CD4-positive, alpha-beta T cell treated with Interleukin-17A for 1 hour (primary cell): Measurements from ENCODE around the gene FAM174B.

Source experiments
- DNase-seq: peaks from one replicate; pipeline ENCODE4 v3.0.0-alpha.2; 2020

FAM174B gene

DNA sequence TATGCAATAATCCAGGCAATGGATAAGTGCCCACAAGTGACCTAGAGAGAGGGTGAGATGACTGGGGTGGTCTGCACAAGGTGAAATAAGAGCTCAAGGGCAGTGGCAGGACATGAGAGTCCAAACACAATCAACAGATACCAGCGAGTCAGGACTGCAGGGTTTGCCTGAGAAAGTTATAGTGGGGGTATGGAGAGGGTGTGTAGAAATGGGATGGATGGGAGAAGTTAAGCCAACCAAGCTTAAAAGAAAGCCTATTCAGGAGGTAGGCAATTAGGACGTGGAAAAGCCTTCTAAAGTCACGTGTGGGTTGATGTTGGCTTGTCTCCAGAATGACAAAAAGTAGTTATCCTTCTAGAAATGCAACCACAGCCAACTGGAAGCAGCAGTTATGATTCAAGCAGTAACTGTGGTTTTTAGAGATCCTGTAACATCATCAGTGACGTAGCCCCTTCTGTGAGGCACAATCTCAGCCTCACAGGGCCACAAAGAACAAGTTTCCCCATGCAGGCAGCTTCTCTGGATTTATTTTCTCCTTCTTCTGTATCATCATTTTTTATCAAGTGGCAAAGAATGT, 56.1 kb downstream of the FAM174B start:
- DNase-seq = no peak

DNA sequence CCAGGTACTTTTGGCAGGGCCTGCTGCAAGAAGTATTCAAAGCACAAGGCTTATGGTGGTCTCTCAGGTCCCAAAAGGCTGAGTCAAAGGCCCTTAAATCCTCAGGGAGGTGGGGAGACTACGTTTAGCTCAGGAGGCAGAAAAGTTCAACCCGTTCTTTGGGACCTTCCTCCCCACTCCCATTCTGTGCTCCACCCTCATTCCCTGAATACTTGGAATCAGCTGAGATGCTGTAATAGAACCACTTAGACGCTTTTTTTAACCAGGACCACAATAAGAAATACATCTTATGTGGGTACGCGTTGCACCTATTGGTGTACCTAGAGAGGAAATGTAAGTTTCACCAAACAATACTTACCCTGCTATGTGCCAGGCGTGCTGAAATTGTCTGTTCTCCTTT, 58.0 kb downstream of the FAM174B start:
- DNase-seq = no peak

DNA sequence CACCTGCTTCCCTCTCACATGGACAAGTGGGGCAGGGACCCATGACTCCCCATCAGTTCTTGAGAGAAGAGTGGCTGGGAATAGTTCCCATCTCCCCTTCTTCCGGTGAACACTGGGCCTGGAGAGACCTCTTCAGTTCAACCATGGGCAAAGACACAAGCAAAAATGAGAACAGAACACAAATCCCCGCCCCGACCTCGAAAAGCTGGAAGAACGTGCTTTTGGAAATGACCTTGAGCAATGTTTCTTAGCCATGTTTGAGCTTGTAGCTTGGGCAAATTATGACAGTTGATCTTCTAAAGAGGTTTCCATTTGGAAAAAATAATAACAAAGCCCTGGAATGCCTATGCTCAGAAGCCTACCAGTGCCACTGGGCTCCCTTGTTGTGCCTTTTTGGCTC, 59.0 kb downstream of the FAM174B start:
- DNase-seq = no peak

DNA sequence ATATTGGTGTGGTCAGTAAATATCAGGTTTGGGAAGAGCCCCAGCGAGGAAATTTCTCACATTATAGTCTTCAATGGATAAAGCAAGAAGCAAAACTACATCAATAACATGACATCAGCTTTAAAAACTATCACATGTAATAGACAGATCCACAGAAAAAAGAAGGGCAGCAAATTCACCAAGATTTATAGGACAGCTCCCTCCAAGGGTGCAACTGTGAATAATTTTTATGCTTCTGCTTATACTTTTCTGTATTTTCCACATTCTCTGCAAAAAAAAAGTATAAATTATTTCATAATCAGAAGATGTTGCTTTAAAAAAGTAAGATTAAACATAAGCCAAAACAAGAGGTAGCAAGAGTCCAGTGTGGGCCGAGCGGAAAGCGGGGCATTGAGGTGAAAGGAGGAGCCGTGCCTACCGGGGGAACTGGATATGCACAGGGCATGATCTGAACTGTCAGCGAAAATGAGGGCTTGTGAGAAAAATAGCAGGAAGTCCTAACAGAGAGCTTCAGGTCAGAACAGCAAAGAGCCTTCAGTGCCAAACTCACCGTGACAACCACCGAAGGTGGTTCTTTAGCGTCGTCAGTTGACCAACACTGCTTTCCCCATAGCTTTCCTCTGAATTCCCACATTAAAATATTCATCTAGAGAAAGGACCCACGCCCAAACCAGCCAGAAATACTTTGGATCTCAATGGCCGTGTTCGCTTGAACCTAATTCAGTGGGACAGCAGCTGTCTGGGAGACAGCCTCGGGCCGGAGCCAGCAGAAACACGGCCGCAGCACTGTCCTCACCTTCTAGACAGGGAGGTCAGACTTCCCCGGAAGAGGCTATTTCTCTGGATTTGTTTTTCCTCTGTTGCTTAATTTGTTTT, 59.8 kb downstream of the FAM174B start:
- no peak for DNase-seq

- DNase-seq = no peak
Measured at GRCh38 chr15:92591275-92591674, 64.3 kb downstream of the FAM174B start.

- DNase-seq = no peak
Measured at GRCh38 chr15:92586966-92587365, 68.6 kb downstream of the FAM174B start.

DNA sequence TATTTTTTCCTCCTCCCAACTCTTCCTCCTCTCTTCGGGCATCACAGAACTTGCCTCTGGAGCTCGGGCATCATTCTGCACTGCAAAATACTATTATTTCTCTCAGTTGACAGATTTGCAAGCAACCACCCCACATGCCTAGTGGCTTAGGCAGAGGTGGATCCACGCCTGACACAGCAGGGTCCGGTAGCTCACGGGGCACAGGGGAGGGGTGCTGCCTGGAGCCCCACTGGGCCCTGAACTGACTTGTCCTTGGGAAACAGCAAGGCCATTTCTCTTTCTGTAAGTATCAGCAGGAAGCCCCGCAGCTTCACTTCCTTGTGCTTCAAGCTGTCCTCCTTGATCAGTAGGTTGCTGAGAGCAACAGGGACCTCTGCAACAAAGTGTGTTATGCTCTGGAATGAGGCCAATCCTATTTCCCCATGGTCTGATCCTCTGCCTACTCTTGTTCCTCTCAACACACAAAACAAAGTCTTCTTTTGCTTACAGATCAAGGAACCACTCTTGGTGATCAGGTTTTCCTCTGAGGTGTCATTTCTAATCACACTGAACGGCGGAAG, 69.1 kb downstream of the FAM174B start:
- DNase-seq = no peak

DNA sequence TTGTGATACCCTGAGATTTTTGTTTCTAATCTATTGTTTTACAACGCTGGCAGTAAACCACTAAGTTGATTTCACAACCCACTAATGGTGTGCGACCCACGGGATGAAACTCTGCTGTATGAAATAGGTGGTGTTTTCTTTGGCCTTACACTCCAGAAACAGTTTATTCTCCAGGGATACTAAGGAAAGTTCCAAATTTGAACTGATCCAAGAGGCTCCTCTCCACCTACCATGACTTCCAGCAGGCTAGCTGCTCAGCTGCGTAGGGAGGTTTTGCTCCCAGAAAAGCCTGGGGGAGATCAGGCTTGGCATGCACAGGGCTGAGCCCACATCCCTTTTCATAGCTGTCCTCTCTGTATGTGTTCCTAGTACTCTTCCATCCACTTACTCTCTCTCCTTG, 71.5 kb downstream of the FAM174B start:
- DNase-seq = no peak

DNA sequence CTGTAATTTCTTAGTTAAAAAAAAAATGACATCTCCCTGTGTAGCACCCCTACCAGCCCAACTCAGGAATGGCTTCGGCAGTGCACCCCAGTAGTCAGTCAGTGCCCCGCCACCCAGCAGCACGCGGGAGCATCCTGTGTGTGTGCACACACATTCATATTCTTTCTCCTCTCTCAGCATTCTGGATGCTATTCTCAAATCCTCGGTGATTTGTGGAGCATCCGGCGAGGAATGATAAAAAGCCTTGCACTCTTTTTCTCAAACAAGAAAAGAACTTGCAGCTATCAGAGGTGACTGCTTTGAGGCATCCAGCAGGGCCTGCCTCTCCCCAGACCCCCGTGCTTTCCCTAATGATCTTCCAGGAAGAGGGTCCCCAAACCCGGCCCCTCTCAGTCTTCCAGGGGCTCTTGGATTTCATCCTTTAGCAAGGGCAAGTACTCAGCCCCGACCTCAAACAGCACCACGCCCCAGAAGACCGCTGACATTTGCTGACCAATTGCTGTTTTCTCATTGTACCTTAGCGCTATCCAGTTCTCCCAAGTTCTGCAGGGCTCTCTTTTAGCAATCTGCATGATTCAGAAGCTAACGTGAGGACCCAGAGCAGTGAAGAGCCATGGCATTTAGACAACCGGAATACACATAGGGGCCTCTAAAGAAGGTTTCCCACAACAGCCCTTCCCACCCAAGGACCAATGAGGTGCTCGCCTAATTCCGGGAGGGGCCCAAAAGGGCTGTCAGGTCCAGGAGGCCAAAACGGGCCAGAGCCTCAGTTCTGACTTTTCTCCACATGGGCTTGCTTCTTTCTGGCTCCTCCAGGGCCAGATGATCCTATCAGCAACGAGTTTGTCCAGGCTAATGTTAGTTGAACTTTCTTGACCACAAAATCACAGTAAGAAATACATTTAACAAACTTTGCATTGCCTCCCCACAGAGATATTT, 72.2 kb downstream of the FAM174B start:
- no peak for DNase-seq

GRCh38 chr15:92582206-92582605, 73.4 kb downstream of the FAM174B start:
- DNase-seq = no peak

- no peak for DNase-seq
Measured at GRCh38 chr15:92580933-92581445, 74.6 kb downstream of the FAM174B start.

- no peak for DNase-seq
Measured at GRCh38 chr15:92580521-92580920, 75.1 kb downstream of the FAM174B start.

GRCh38 chr15:92579931-92580470, 75.6 kb downstream of the FAM174B start:
- DNase-seq = no peak

DNA sequence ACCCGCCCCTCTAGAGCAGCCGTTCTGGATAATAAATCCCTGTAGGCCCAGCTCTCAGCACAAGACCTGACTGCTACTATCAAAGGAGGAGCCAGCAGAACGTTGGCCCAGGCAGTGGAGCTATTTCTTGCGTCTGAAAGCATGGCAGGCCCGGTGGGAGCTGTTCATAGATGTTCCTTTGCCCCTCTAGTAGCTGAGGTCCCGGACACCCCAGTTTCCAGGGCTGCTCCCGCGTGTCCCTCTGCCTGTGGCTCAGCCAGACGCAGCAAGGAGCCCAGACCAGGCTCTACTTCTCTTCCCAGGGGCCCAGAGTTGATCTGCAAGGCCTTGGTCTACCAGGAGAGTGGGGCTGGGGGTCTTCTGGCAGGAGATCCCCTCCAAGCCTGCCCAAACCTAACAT, 76.1 kb downstream of the FAM174B start:
- DNase-seq = no peak

DNA sequence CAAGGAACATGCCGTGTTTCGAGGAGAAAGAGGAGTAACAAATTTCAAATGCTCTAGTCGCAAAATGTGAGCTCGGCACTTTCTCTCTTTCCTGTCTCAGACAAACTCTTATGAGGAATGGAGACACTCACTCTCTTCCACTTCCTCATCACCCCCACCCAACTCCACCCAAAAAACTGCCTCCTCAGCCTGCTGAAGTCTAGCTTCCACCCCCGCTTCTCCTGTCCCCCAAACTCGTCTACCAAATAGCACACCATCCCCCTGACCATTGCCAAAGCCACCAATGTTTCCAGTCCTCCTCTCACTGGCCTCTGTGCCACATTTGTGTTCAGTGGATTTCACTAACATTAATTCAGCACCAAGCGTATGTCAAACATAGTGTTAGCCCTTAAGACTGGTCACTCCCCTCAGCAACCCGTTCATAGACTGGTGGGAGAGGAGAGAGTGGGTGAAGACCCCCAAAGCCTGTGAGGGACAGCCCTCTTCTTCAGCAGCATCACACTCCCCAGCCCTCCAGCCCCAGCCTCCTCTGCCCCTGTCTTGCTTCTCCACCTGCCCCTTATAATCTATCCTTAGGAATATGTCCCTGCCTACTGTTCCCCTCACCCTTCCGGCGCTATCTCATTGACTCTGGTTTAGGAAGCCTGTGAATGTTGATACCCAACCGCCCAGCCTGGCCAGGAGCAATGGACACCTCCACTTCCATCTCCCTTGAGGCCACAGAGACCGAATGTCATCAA, 77.3 kb downstream of the FAM174B start:
- no peak for DNase-seq

DNA sequence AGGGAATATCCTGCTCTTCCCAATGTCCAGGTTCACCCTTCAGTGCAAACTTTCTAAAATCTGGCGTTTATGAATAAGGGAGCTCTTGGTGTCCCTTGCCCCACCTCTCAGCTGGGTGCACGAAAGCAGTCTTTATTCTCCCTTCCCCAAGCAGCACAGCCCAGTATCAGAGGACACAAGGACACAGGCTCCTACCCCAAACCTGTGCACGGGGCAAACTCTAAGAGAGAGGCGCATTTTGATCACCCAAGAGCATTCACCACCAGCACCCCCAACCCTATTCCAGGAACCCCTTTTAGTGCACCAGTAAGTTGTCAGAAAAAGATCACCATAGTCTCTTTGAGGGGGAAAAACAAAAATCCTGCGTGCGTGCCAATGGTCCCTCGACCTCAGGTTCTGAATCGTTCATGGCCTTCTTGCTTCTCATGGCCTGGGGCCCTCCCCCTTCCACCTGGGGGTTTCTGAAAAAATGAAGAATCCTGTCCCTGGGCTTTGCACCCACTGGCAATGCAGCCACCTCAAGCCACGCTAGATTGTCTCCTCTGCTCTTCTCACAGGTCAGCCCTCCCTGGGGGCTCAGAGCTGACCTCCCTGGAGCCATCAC, 78.9 kb downstream of the FAM174B start:
- no peak for DNase-seq

- no peak for DNase-seq
Measured at GRCh38 chr15:92574566-92574965, 81.0 kb downstream of the FAM174B start.

GRCh38 chr15:92574161-92574560, 81.4 kb downstream of the FAM174B start:
- no peak for DNase-seq

DNA sequence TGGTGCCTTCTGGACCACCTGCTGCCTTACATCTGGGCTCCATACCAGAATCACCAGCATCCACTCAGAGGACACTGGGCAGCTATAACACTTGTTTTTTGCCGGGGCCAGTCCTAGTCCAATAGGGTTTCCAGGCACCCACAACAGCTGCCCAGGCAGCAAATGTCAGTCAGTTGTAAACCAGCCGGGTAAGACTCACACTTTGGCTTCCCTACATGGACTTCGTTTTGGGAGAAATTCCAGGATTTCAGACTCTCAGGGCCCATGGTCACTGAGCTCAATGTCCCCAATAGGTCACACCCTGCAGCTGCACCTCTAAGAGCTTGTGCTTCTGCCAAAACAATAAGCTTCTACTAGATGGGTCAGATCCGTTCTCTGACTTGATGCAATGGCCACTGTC, 83.8 kb downstream of the FAM174B start:
- no peak for DNase-seq

DNA sequence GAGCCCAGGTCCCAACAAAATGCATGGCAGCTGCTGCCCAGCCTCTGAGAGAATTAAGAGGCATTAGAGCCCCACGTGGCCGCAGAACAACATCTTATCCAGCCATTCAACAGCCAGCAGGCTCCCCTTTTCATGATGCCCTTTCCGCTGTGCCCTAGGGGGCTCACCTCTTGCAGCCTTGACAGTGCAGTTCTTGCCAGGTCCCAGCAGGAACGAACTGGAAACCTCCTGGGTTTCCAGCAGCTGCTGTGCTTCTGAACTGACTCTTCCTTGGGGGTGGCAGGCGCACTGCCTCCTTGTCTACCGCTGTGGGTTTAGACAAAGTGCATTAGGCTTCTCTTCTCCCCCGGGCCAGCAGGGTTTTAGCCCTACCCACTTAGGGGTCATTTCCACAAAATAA, 85.2 kb downstream of the FAM174B start:
- no peak for DNase-seq

DNA sequence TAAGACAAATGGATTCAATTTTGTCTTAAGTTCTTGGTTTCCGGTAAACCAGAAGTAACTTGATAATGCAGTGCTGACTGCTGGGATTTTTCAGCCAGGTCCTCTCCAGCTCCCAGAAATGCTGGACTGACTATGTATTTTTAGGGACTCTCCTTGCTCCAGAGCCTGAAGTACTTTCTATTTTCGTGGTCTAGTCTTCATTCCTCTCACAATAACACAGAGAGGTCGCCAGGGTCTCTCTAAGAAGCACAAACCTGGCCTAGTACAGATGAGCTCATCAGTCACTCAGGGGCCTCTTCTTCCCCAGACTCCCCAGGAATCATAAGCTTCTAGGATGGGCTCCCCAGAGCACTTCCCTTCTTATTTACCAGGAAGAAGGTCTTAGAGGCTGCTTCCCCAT, 85.8 kb downstream of the FAM174B start:
- DNase-seq = no peak
